Esophagus squamous epithelium (tissue), 5 donors: Measurements from ENCODE around the gene PTGR1. TPM values are rescaled to one million over a fixed set of nuclear protein-coding genes. Genes with fewer than 3 reads are reported as not detected.

Experiments
- DNase-seq: peaks from one replicate; lab custom pipeline; 2025; lab: John Stamatoyannopoulos, UW
- H3K27ac ChIP-seq, 4 donors: fragments of 200-600 bp; sonication (generic); one replicate each; pipeline ENCODE4 v1.5.1; 2016 to 2019; ENCODE audit warnings: mild to moderate bottlenecking in 1 of 4
- H3K27me3 ChIP-seq, 4 donors: fragments of 200-600 bp; sonication (generic); 1 replicate in 3 of 4; 2 replicates in 1 of 4; pipeline versions ENCODE4 v1.5.1 to v1.6.0; 2017 to 2021; ENCODE audit warnings: antibody characterized with exemption in 1 of 4
- H3K36me3 ChIP-seq, 3 donors: fragments of 200-600 bp; sonication (generic); one replicate each; pipeline ENCODE4 v1.5.1; 2016 to 2019
- H3K4me1 ChIP-seq, 3 donors: fragments of 200-600 bp; sonication (generic); one replicate each; pipeline ENCODE4 v1.5.1; 2017 to 2019
- H3K4me3 ChIP-seq, 4 donors: fragments of 200-600 bp; sonication (generic); 1 replicate in 3 of 4; 2 replicates in 1 of 4; pipeline ENCODE4 v1.5.1; 2016 to 2019; ENCODE audit warnings: mild to moderate bottlenecking in 2 of 4, moderate library complexity in 1 of 4
- H3K9me3 ChIP-seq, 3 donors: fragments of 200-600 bp; sonication (generic); one replicate each; pipeline ENCODE4 v1.5.1; 2016 to 2019
- CTCF ChIP-seq, 6 experiments: fragments of 450-650 bp in 4 of 6; fragments of 200-600 bp in 2 of 6; sonication (generic) in 2 of 6; IDR thresholded peaks; one replicate each; pipeline ENCODE4 v1.5.1; 2016 to 2019; ENCODE audit warnings: antibody characterized with exemption in 6 of 6, mild to moderate bottlenecking in 4 of 6, moderate library complexity in 4 of 6
- POLR2A ChIP-seq, 4 donors: fragments of 450-650 bp; IDR thresholded peaks; one replicate each; pipeline ENCODE4 v1.6.1; 2017; ENCODE audit warnings: antibody characterized with exemption in 4 of 4, mild to moderate bottlenecking in 4 of 4, moderate library complexity in 3 of 4
- WGBS, 2 donors: methylation state at CpG; one replicate each; pipeline ENCODE4 v1.1.5; 2018; 5-methylcytosine and 5-hydroxymethylcytosine counted together
- intact Hi-C: fragments of 100-400 bp; cut with DNase I; formaldehyde crosslinking; loops from one replicate; pipeline ENCODE4 v1.15.0; 2022
- total RNA-seq, 4 donors: library from RNA; depleted of rRNA; stranded (reverse); fragments of >200 nt; gene quantifications; one replicate each; pipeline ENCODE4 v1.1.0, GENCODE V29; 2016
- donor health status: DM: yes; HTN: yes; CAD: no.

PTGR1 gene
- total RNA-seq, 4 donors from 2014 or later = 61.6 to 304 (median 170) TPM

DNA sequence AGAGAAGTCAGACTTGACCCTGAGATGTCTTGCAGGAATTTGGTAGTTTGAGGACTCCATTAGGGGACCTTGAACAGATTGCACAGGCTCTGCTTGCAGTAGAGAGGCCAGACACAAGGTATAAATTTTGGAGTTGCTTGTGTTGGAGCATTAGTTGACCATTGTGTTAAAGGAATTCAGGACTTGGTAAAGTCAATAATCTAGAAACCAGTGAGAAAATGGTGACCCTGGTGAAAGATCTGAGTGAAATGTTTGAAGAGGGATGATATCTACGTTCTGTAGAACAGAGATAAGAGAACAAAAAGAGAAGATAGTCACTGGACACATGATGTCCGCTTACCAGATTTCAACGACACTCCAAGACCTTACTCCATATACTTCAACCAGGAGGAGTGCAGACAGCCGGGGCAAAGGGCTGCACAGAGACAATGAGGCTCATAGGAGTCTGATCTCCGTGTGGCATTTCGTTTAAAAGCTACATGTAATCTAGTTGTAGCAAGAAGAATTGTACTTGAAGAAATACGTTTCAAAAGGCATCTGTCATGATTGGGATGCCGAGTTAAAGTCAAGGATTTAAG, 44.8 kb upstream of the PTGR1 start:
- TF ChIP-seq POLR2A (IDR thresholded peaks at IDR 0.05) = no peak
- TF ChIP-seq CTCF (IDR thresholded peaks at IDR 0.05) = no peak
- 83 to 93% methylated on average over 8 of the region's 8 CpGs for WGBS, 2 donors
- intact Hi-C loops = no loop called here

GRCh38 chr9:111637421-111637950, 38.0 kb upstream of the PTGR1 start:
- TF ChIP-seq CTCF (IDR thresholded peaks at IDR 0.05) (no peak), POLR2A (IDR thresholded peaks at IDR 0.05) (no peak)
- 71 to 91% methylated on average over 6 of the region's 6 CpGs for WGBS, 2 donors
- no peak overlapping the region for H3K4me3 ChIP-seq
- no peaks in the 10 kb centered on the region for H3K27me3 ChIP-seq
- DNase-seq = no peak
- H3K4me1 ChIP-seq = peaks cover 5 to 50% (median 12%) of the 10 kb centered on the region in 3 donors
- no peaks in the 10 kb centered on the region for H3K9me3 ChIP-seq
- intact Hi-C loops = no loop called here
- no peaks in the 10 kb centered on the region for H3K36me3 ChIP-seq
- H3K27ac ChIP-seq = no peak overlapping the region

More for the DNA sequence above, 44.8 kb upstream of the PTGR1 start:
- no peaks in the 10 kb centered on the region for H3K9me3 ChIP-seq
- H3K27ac ChIP-seq = no peak overlapping the region
- H3K4me1 ChIP-seq = no peaks in the 10 kb centered on the region
- peaks cover 0 to 50% (median 0%) of the 10 kb centered on the region in 3 donors for H3K36me3 ChIP-seq
- H3K4me3 ChIP-seq = no peak overlapping the region
- no peaks in the 10 kb centered on the region for H3K27me3 ChIP-seq
- no peak for DNase-seq

DNA sequence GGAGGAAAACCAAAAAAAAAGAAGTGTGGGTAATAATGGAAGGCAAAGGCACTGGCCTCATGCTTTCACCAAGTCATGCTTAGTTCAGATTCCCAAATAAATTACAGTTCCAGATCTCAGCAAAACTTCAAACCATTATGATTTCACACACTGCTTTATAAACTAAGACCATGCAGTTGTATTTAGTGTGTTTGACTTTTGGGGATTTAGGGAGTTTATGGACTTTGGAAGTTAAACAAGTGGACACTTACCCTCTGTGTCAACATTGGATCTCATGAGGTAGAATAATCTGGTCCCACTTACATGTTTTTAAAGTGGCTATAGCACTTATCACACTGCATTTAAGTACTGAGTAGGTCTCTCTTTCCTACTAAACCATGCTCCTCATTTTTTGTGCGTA, 35.4 kb upstream of the PTGR1 start:
- DNase-seq = no peak
- Histone ChIP-seq H3K4me3 (no peak overlapping the region), H3K9me3 (no peaks in the 10 kb centered on the region), H3K27ac (no peak overlapping the region), H3K4me1 (peaks cover 19 to 68% (median 22%) of the 10 kb centered on the region in 3 donors), H3K27me3 (no peaks in the 10 kb centered on the region), H3K36me3 (no peaks in the 10 kb centered on the region)
- no peak for TF ChIP-seq POLR2A (IDR thresholded peaks at IDR 0.05)
- TF ChIP-seq CTCF (IDR thresholded peaks at IDR 0.05) = no peak
- intact Hi-C loops = no loop called here
- 35 to 76% methylated on average over 1 of the region's 1 CpG for WGBS, 2 donors

- Histone ChIP-seq H3K36me3 (no peaks in the 10 kb centered on the region), H3K27ac (no peak overlapping the region), H3K4me3 (no peak overlapping the region), H3K9me3 (no peaks in the 10 kb centered on the region), H3K27me3 (no peaks in the 10 kb centered on the region), H3K4me1 (peaks cover 19 to 62% (median 19%) of the 10 kb centered on the region in 3 donors)
- 71 to 89% methylated on average over 1 of the region's 1 CpG for WGBS, 2 donors
- no peak for DNase-seq
- intact Hi-C loops = no loop called here
- TF ChIP-seq CTCF (IDR thresholded peaks at IDR 0.05) = no peak
- no peak for TF ChIP-seq POLR2A (IDR thresholded peaks at IDR 0.05)
Observed at GRCh38 chr9:111633389-111633736, 33.9 kb upstream of the PTGR1 start.

DNA sequence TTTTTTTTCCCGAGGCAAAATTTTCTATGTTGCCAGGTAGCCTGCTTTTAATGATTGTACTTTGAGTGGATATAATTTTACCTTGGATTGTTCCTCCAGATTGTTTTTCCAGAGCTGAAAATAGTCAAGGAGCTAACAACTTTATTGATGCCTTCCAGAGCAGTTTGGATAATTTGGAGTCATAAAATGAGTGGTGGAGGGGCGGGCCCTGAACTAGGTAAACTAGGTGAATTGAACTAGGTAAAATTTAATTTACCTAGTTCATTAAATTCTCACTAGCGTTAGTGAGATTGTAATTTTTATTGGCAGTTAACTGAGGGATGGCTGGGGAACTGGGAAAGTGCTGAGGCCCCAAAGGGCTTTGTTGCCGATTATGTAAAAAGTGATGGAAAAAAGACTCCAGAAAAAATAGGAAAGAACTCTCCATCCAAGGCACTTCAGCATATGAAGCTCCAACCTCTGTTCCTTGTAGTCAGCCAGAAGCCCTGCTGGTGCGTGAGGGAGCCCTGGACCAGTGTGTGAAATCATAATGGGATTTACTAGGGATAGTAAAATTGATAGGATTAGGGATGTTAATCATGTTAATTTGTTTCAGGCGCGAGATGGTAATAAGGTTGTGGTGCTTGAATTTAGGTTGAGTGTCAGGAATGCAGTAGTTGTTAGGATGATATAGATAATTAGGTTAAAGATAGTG, 33.4 kb upstream of the PTGR1 start:
- Histone ChIP-seq H3K27me3 (no peaks in the 10 kb centered on the region), H3K4me3 (peak overlapping the region in 1 of 4 donors; percentile 88), H3K27ac (no peak overlapping the region), H3K9me3 (no peaks in the 10 kb centered on the region), H3K4me1 (peaks cover 19 to 57% (median 19%) of the 10 kb centered on the region in 3 donors), H3K36me3 (no peaks in the 10 kb centered on the region)
- intact Hi-C loops = no loop called here
- 75 to 78% methylated on average over 7 of the region's 7 CpGs for WGBS, 2 donors
- TF ChIP-seq CTCF (IDR thresholded peaks at IDR 0.05) = no peak
- no peak for TF ChIP-seq POLR2A (IDR thresholded peaks at IDR 0.05)
- DNase-seq = no peak
